K562 (cell line): ENCODE data around the gene SMAD3. TPM values are rescaled to one million over a fixed set of nuclear protein-coding genes. Genes with fewer than 3 reads are reported as not detected.

Experiments used
- ATAC-seq: fragments of 200-7000 bp; cut with Tn5 transposase; 3 replicates; pipeline ENCODE4 v1.9.1; 2020; ENCODE audit warnings: moderate library complexity
- BruUV-seq: library from RNA; stranded (reverse); fragments of 400-500 nt; replicated peaks from 2 replicates; lab custom pipeline; 2021; lab: Mats Ljungman, UMichigan
- CTCF ChIA-PET: fragments of 300-600 bp; formaldehyde crosslinking; extraction: SDS; loops from one replicate; lab custom pipeline; 2021; ENCODE audit warnings: low intra/inter-chr PET ratio; lab: Yijun Ruan, JAX
- POLR2A ChIA-PET: fragments of 300-600, 350-650 bp; sonication (Branson Sonifier 250); formaldehyde crosslinking; extraction: SDS; loops from one replicate; lab custom pipeline; 2021; ENCODE audit warnings: antibody characterized with exemption, inconsistent platforms; lab: Yijun Ruan, JAX
- DNase-seq, 4 experiments: peaks; one replicate each; pipeline versions ENCODE4 v3.0.0 to v3.0.0-alpha.2; 2011 to 2018; ENCODE audit warnings: low spot score in 3 of 4, mixed read lengths in 3 of 4; ENCODE audit errors: extremely low read depth in 1 of 4
- FAIRE-seq: peaks from 2 replicates; lab custom pipeline; 2011; peaks lifted over from hg19 to GRCh38; lab: Jason Lieb, UNC
- H2AFZ ChIP-seq: 2 replicates; pipeline ENCODE4 v1.6.0; 2011; ENCODE audit warnings: low read depth, low read length, control low read depth, inconsistent platforms
- H3K27ac ChIP-seq: fragments of 200-600 bp; 3 replicates; pipeline ENCODE4 v1.8.0; 2011; ENCODE audit warnings: low read depth, mild to moderate bottlenecking, control low read depth, inconsistent platforms, low read length, moderate library complexity, mixed read lengths; ENCODE audit errors: extremely low read depth
- H3K27me3 ChIP-seq, 2 experiments: fragments of 300-600 bp in 1 of 2; 2 replicates in 1 of 2; 3 replicates in 1 of 2; pipeline versions ENCODE4 v1.6.0 to v1.8.0; 2011; ENCODE audit warnings: inconsistent platforms in 2 of 2, low read length in 2 of 2, mild to moderate bottlenecking in 1 of 2, mixed read lengths in 1 of 2, moderate library complexity in 1 of 2; ENCODE audit not compliant: control insufficient read depth in 2 of 2, insufficient read depth in 2 of 2
- H3K36me3 ChIP-seq: fragments of 300-600 bp; 3 replicates; pipeline ENCODE4 v1.8.0; 2011; ENCODE audit warnings: mild to moderate bottlenecking, low read length, inconsistent platforms; ENCODE audit not compliant: control insufficient read depth, insufficient read depth
- H3K4me1 ChIP-seq, 2 experiments: fragments of 200-600 bp in 1 of 2; replicated peaks in 1 of 2; 2 replicates in 1 of 2; 3 replicates in 1 of 2; pipeline versions ENCODE4 v1.5.1 to v1.8.0; 2011; ENCODE audit warnings: inconsistent platforms in 2 of 2, low read length in 2 of 2, mild to moderate bottlenecking in 1 of 2, mixed read lengths in 1 of 2, moderate library complexity in 1 of 2; ENCODE audit not compliant: control insufficient read depth in 2 of 2, insufficient read depth in 2 of 2
- H3K4me2 ChIP-seq: 2 replicates; pipeline ENCODE4 v1.6.1; 2011; ENCODE audit warnings: low read length, control low read depth, inconsistent platforms, mixed read lengths; ENCODE audit not compliant: insufficient read depth
- H3K4me3 ChIP-seq: fragments of 200-600 bp; sonication (generic), shearing (Covaris generic); 2 replicates; pipeline ENCODE4 v1.5.1; 2016; ENCODE audit warnings: control low read depth, inconsistent platforms
- H3K79me2 ChIP-seq: fragments of 200-600 bp; 3 replicates; pipeline ENCODE4 v1.8.0; 2011; ENCODE audit warnings: low read length, inconsistent platforms; ENCODE audit not compliant: control insufficient read depth, insufficient read depth
- H3K9ac ChIP-seq, 2 experiments: 2 replicates each; pipeline versions ENCODE4 v1.6.0 to v1.6.1; 2011; ENCODE audit warnings: low read depth in 2 of 2, low read length in 2 of 2, control low read depth in 1 of 2, inconsistent platforms in 1 of 2, mild to moderate bottlenecking in 1 of 2, mixed read lengths in 1 of 2; ENCODE audit not compliant: insufficient read depth in 1 of 2
- H3K9me1 ChIP-seq: one replicate; pipeline ENCODE4 v1.6.0; 2011; ENCODE audit warnings: inconsistent platforms, mild to moderate bottlenecking, low read length, moderate library complexity; ENCODE audit not compliant: control insufficient read depth, insufficient read depth
- H3K9me3 ChIP-seq: replicated peaks from 2 replicates; pipeline ENCODE4 v1.5.1; 2011; ENCODE audit warnings: low read depth, low read length, inconsistent platforms; ENCODE audit not compliant: control insufficient read depth, insufficient read depth
- H4K20me1 ChIP-seq: replicated peaks from 2 replicates; pipeline ENCODE4 v1.6.1; 2011; ENCODE audit warnings: low read length, inconsistent platforms, mixed read lengths; ENCODE audit not compliant: control insufficient read depth, insufficient read depth
- EGR1 ChIP-seq: fragments of 450-650 bp; conservative IDR thresholded peaks from 2 replicates; pipeline ENCODE4 v1.6.1; 2017; ENCODE audit warnings: mild to moderate bottlenecking
- FOSL1 ChIP-seq: fragments of 200-800 bp; sonication (Bioruptor generic); conservative IDR thresholded peaks from 2 replicates; pipeline ENCODE4 v1.6.1; 2016; ENCODE audit warnings: missing genetic modification characterization, missing compliant biosample characterization
- FOXA1 ChIP-seq: fragments of 450-650 bp; IDR thresholded peaks from 2 replicates; pipeline ENCODE4 v1.6.1; 2016; ENCODE audit warnings: mild to moderate bottlenecking, borderline replicate concordance
- HDAC1 ChIP-seq, 2 experiments: fragments of 450-650 bp; IDR thresholded peaks; 2 replicates each; pipeline ENCODE4 v1.6.1; 2016 to 2017; ENCODE audit warnings: inconsistent platforms in 1 of 2, mild to moderate bottlenecking in 1 of 2, moderate library complexity in 1 of 2
- HNRNPL ChIP-seq: fragments of 200-400 bp; formaldehyde crosslinking; IDR thresholded peaks from 2 replicates; pipeline ENCODE4 v1.6.1; 2017; ENCODE audit warnings: low read depth, mild to moderate bottlenecking, low read length
- RBM22 ChIP-seq: fragments of 200-400 bp; formaldehyde crosslinking; IDR thresholded peaks from 2 replicates; pipeline ENCODE4 v1.6.1; 2018; ENCODE audit warnings: low read length, low read depth; ENCODE audit not compliant: poor library complexity, severe bottlenecking
- WGBS: fragments of 100-300 bp; shearing (Covaris generic); methylation state at CpG from one replicate; pipeline ENCODE4 v1.1.6; 2016; ENCODE audit warnings: low coverage, mixed read lengths; ENCODE audit not compliant: insufficient coverage; ENCODE audit errors: missing lambda C conversion rate; 5-methylcytosine and 5-hydroxymethylcytosine counted together
- in situ Hi-C: fragments of 300-500 bp; cut with MboI; formaldehyde crosslinking; loops from 4 replicates; pipeline ENCODE4 v1.15.0; 2018; ENCODE audit warnings: inconsistent platforms, mixed read lengths
- intact Hi-C: fragments of 100-400 bp; cut with micrococcal nuclease; formaldehyde crosslinking; loops from 2 replicates; pipeline ENCODE4 v1.14.2; 2022
- polyA plus RNA-seq, 8 experiments: library from polyadenylated mRNA; depleted of rRNA in 4 of 8; stranded (reverse) in 5 of 8; unstranded in 3 of 8; fragments of >200 nt; fragmentation: Nextera tagmentation in 2 of 8; fragmentation: Illumina TruSeq in 1 of 8; extraction: Ambion mirVana in 2 of 8; extraction: Trizol in 1 of 8; gene quantifications; 2 replicates each; pipeline versions ENCODE4 v1.2.1 to v1.2.3, GENCODE V29; 2011 to 2014; ENCODE audit warnings: inconsistent platforms in 1 of 8, missing spikeins in 1 of 8
- total RNA-seq, 7 experiments: library from RNA; depleted of rRNA in 6 of 7; stranded (reverse); fragments of >200 nt in 6 of 7; fragmentation: Illumina TruSeq in 2 of 7; extraction: Trizol in 2 of 7; gene quantifications; 2 replicates each; pipeline versions ENCODE4 v1.2.1 to v1.2.3, GENCODE V29; 2011 to 2021; ENCODE audit warnings: low replicate concordance in 1 of 7
- TF ChIP-seq, protein P1 (sequence below): fragments of 200-800 bp; sonication (Bioruptor generic); IDR thresholded peaks from 2 replicates; pipeline ENCODE4 v1.6.1; 2017; ENCODE audit warnings: missing genetic modification characterization, missing compliant biosample characterization
- TF ChIP-seq, protein P2 (sequence below): fragments of 450-650 bp; formaldehyde crosslinking; IDR thresholded peaks from 2 replicates; pipeline ENCODE4 v1.4.0; 2020; ENCODE audit warnings: mild to moderate bottlenecking, moderate library complexity
- TF ChIP-seq, protein P3 (sequence below): fragments of 450-650 bp; IDR thresholded peaks from 2 replicates; pipeline ENCODE4 v1.6.1; 2016; ENCODE audit warnings: antibody characterized with exemption
- TF ChIP-seq, protein P4 (sequence below): fragments of 450-650 bp; IDR thresholded peaks from one replicate; pipeline ENCODE4 v1.6.1; 2018; ENCODE audit warnings: mild to moderate bottlenecking, moderate library complexity; ENCODE audit not compliant: partially characterized antibody
- TF ChIP-seq, protein P5 (sequence below): IDR thresholded peaks from 2 replicates; pipeline ENCODE4 v1.6.1; 2011; ENCODE audit warnings: borderline replicate concordance, low read depth, mild to moderate bottlenecking, moderate library complexity, low read length; ENCODE audit not compliant: insufficient read depth, poor library complexity, severe bottlenecking

SMAD3 gene
- total and polyA plus RNA-seq, 9 of the 15 experiments (the other 6 are each of a cell fraction or from before 2014, with no cell fraction given), result 4.3 to 39.2 (median 11.1) TPM

DNA sequence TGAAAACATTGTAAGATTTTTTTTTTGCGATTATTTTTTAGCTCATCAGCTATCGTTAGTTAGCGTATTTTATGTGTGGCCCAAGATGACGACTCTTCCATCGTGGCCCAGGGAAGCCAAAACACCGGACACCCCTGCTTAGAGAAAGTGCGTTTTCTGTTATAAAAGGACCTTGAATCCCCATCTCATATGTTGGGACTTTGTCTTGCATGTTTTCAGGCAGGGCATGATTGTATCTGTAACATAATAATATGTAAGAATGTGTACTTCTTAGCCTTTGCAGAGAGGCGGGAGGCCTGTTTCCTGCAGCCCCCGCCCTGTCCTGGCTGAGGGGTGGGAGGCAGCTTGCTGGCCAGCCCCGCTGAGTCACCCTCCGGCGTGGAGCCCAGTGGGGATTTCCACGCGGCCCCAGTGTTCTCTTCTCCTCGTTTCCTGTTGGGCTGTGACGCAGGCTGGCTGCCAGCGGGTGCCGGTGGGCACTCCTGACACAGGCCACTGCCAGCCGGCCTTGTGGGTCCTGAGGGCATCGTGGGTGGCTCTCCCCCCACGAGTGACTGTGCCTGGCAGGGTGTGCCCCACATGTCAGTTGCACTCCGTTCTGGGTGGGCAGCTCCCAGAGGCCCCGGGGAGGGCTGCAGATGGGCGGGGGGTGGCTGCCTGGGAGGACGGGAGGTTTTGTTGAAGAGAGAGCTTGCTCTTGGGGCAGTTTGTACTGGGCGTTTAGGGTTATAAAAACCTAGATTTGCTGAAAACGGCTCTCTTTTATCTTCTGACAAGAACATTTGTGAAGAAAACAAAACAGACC lies 55.6 kb downstream of the SMAD3 start:
- Histone ChIP-seq H2AFZ (no peak overlapping the region), H3K79me2 (peaks cover 40% of the 10 kb centered on the region), H3K36me3 (no peaks in the 10 kb centered on the region), H4K20me1 (no peaks in the 10 kb centered on the region), H3K4me1 (peaks cover 34 to 68% of the 10 kb centered on the region in 2 experiments), H3K9me1 (no peaks in the 10 kb centered on the region), H3K4me3 (no peak overlapping the region), H3K9me3 (no peaks in the 10 kb centered on the region), H3K4me2 (no peak overlapping the region), H3K9ac (peak overlapping the region; percentile 1 to 86; a peak in 3 of 4 replicates), H3K27me3 (no peaks in the 10 kb centered on the region), H3K27ac (peak overlapping the region; percentile 58; the same call in 1 of the 3 replicates)
- ChIA-PET CTCF (no interaction called here), POLR2A (interaction anchor here (0.6 to 3.1 kb wide), 6 partner anchors 10 to 183 kb away, joined by 3 to 9 read pairs (median 3); no protein-coding TSS in a partner anchor)
- FAIRE-seq, result no peak
- peak; percentile 26 for ATAC-seq
- BruUV-seq, result no TSS peak
- intact Hi-C loops (no loop called here), in situ Hi-C loops (no loop called here)
- WGBS, result 55% methylated on average over 25 of the region's 27 CpGs
- DNase-seq, result peak; percentile 47 to 63 (median 58)
- TF ChIP-seq, protein P1, sequence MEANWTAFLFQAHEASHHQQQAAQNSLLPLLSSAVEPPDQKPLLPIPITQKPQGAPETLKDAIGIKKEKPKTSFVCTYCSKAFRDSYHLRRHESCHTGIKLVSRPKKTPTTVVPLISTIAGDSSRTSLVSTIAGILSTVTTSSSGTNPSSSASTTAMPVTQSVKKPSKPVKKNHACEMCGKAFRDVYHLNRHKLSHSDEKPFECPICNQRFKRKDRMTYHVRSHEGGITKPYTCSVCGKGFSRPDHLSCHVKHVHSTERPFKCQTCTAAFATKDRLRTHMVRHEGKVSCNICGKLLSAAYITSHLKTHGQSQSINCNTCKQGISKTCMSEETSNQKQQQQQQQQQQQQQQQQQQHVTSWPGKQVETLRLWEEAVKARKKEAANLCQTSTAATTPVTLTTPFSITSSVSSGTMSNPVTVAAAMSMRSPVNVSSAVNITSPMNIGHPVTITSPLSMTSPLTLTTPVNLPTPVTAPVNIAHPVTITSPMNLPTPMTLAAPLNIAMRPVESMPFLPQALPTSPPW, result peak; percentile 58; the same call in 1 of the 2 replicates
- TF ChIP-seq FOSL1 (tag) (peak; percentile 22; the same call in 1 of the 2 replicates), EGR1 (peak; percentile 25; the same call in 1 of the 2 replicates), HNRNPL (0 out of 2 replicates have a peak, but pooled peaks have one; percentile 61), FOXA1 (no peak), RBM22 (peak; percentile 54), HDAC1 (IDR thresholded peaks at IDR 0.05) (0 out of 4 replicates have a peak, but pooled peaks of 1 of the 2 experiments have one; percentile 32)
- TF ChIP-seq, protein P2, sequence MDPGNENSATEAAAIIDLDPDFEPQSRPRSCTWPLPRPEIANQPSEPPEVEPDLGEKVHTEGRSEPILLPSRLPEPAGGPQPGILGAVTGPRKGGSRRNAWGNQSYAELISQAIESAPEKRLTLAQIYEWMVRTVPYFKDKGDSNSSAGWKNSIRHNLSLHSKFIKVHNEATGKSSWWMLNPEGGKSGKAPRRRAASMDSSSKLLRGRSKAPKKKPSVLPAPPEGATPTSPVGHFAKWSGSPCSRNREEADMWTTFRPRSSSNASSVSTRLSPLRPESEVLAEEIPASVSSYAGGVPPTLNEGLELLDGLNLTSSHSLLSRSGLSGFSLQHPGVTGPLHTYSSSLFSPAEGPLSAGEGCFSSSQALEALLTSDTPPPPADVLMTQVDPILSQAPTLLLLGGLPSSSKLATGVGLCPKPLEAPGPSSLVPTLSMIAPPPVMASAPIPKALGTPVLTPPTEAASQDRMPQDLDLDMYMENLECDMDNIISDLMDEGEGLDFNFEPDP (CRISPR knock-in tag), result 0 out of 2 replicates have a peak, but pooled peaks have one; percentile 60
- TF ChIP-seq, protein P3, sequence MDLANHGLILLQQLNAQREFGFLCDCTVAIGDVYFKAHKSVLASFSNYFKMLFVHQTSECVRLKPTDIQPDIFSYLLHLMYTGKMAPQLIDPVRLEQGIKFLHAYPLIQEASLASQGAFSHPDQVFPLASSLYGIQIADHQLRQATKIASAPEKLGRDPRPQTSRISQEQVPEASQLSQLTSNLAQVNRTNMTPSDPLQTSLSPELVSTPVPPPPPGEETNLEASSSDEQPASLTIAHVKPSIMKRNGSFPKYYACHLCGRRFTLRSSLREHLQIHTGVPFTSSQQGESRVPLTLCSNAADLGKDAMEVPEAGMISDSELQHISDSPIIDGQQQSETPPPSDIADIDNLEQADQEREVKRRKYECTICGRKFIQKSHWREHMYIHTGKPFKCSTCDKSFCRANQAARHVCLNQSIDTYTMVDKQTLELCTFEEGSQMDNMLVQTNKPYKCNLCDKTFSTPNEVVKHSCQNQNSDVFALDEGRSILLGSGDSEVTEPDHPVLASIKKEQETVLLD, result peak; percentile 80
- TF ChIP-seq, protein P4, sequence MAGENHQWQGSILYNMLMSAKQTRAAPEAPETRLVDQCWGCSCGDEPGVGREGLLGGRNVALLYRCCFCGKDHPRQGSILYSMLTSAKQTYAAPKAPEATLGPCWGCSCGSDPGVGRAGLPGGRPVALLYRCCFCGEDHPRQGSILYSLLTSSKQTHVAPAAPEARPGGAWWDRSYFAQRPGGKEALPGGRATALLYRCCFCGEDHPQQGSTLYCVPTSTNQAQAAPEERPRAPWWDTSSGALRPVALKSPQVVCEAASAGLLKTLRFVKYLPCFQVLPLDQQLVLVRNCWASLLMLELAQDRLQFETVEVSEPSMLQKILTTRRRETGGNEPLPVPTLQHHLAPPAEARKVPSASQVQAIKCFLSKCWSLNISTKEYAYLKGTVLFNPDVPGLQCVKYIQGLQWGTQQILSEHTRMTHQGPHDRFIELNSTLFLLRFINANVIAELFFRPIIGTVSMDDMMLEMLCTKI, result no peak
- TF ChIP-seq, protein P5, sequence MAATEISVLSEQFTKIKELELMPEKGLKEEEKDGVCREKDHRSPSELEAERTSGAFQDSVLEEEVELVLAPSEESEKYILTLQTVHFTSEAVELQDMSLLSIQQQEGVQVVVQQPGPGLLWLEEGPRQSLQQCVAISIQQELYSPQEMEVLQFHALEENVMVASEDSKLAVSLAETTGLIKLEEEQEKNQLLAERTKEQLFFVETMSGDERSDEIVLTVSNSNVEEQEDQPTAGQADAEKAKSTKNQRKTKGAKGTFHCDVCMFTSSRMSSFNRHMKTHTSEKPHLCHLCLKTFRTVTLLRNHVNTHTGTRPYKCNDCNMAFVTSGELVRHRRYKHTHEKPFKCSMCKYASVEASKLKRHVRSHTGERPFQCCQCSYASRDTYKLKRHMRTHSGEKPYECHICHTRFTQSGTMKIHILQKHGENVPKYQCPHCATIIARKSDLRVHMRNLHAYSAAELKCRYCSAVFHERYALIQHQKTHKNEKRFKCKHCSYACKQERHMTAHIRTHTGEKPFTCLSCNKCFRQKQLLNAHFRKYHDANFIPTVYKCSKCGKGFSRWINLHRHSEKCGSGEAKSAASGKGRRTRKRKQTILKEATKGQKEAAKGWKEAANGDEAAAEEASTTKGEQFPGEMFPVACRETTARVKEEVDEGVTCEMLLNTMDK, result no peak
